GM23248 (cell line): Measurements from ENCODE around the gene ZNF408.

Experiments
- EZH2 ChIP-seq: fragments of 200-600 bp; sonication (generic); IDR thresholded peaks from 2 replicates; pipeline ENCODE4 v1.6.1; 2018; ENCODE audit warnings: antibody characterized with exemption, mild to moderate bottlenecking; ENCODE audit not compliant: insufficient read depth, poor library complexity, severe bottlenecking
- EZH2phosphoT487 ChIP-seq: fragments of 200-600 bp; sonication (generic); IDR thresholded peaks from 2 replicates; pipeline ENCODE4 v1.6.1; 2018; ENCODE audit warnings: antibody characterized with exemption, moderate library complexity, mild to moderate bottlenecking, low read depth; ENCODE audit not compliant: insufficient read depth

GRCh38 chr11:46694607-46695006 is 6.2 kb upstream of the ZNF408 start:
- TF ChIP-seq EZH2: no peak
- no peak for TF ChIP-seq EZH2phosphoT487
